HFFc6 (cell line): ENCODE measurements around the gene PCBP4. TPM values are rescaled to one million over a fixed set of nuclear protein-coding genes. Genes with fewer than 3 reads are reported as not detected.

Experiments used
- DNase-seq: peaks from one replicate; pipeline ENCODE4 v3.0.0-alpha.2; 2018
- H3K27ac Mint-ChIP-seq: 2 replicates; pipeline ENCODE4 v1.8.0; 2020; ENCODE audit warnings: mild to moderate bottlenecking, mixed read lengths
- H3K27me3 Mint-ChIP-seq: 2 replicates; pipeline ENCODE4 v1.8.0; 2021; ENCODE audit warnings: mild to moderate bottlenecking, moderate library complexity, mixed read lengths; ENCODE audit not compliant: insufficient read depth
- H3K36me3 Mint-ChIP-seq: 2 replicates; pipeline ENCODE4 v1.8.0; 2021; ENCODE audit warnings: low read depth, mixed read lengths
- H3K4me1 Mint-ChIP-seq: 2 replicates; pipeline ENCODE4 v1.8.0; 2020; ENCODE audit warnings: low read depth, mixed read lengths
- H3K4me3 Mint-ChIP-seq: 2 replicates; pipeline ENCODE4 v1.8.0; 2020; ENCODE audit warnings: mild to moderate bottlenecking, moderate library complexity, mixed read lengths
- H3K9me3 Mint-ChIP-seq: 2 replicates; pipeline ENCODE4 v1.8.0; 2020; ENCODE audit warnings: mild to moderate bottlenecking, mixed read lengths
- total RNA-seq, 6 experiments: library from RNA; stranded (reverse); fragmentation: NEBNext Ultra II Directional; extraction: Animal tissue kit (Norgen Biotek cat#: 25700); gene quantifications; 2 replicates in 1 of 6; 3 replicates in 5 of 6; pipeline ENCODE4 v1.2.3, GENCODE V29; 2021
- TF ChIP-seq, protein P1 (sequence below): fragments of 200-600 bp; sonication (generic); IDR thresholded peaks from 2 replicates; pipeline ENCODE4 v1.5.0; 2021; ENCODE audit warnings: antibody characterized with exemption, mild to moderate bottlenecking

The PCBP4 gene
- total RNA-seq, 6 experiments from 2014 or later = 98.6 to 128 (median 110) TPM

- DNase-seq = no peak
- Mint-ChIP-seq H3K27me3 (no peaks in the 10 kb centered on the region), H3K4me3 (peak overlapping the region; percentile 97), H3K9me3 (no peaks in the 10 kb centered on the region), H3K27ac (peak overlapping the region; percentile 94), H3K36me3 (no peaks in the 10 kb centered on the region; the same call in 1 of the 2 replicates), H3K4me1 (peaks cover 22% of the 10 kb centered on the region)
- TF ChIP-seq, protein P1, sequence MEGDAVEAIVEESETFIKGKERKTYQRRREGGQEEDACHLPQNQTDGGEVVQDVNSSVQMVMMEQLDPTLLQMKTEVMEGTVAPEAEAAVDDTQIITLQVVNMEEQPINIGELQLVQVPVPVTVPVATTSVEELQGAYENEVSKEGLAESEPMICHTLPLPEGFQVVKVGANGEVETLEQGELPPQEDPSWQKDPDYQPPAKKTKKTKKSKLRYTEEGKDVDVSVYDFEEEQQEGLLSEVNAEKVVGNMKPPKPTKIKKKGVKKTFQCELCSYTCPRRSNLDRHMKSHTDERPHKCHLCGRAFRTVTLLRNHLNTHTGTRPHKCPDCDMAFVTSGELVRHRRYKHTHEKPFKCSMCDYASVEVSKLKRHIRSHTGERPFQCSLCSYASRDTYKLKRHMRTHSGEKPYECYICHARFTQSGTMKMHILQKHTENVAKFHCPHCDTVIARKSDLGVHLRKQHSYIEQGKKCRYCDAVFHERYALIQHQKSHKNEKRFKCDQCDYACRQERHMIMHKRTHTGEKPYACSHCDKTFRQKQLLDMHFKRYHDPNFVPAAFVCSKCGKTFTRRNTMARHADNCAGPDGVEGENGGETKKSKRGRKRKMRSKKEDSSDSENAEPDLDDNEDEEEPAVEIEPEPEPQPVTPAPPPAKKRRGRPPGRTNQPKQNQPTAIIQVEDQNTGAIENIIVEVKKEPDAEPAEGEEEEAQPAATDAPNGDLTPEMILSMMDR = peak; percentile 70
These were observed 7.2 kb upstream of the PCBP4 start for GRCh38 chr3:51974277-51974962.

DNA sequence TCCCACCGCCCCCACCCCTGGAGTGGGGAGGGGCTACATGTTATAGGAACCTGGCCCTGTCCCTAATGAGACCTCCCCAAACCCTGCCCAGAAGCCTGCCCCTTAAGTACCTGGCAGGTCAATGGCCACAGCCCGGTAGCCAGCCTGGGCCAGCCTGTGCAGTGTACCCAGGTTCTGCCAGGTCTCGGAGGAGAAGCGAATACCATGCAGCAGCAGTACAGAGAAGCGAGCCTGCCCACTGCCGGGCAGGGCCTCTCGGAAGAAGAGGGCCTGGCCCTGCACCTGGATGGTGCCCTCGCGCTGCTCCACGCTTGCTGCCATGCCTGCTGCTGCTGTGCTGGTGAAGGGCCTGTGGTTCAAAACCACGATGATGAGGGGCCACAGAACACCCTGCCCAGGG, 4.1 kb upstream of the PCBP4 start:
- H3K4me1 Mint-ChIP-seq = peaks cover 26% of the 10 kb centered on the region
- TF ChIP-seq, protein P1 = no peak
- H3K4me3 Mint-ChIP-seq = no peak overlapping the region
- no peaks in the 10 kb centered on the region for H3K9me3 Mint-ChIP-seq
- no peak overlapping the region for H3K27ac Mint-ChIP-seq
- no peak for DNase-seq
- H3K36me3 Mint-ChIP-seq = no peaks in the 10 kb centered on the region; the same call in 1 of the 2 replicates
- no peaks in the 10 kb centered on the region for H3K27me3 Mint-ChIP-seq

- no peaks in the 10 kb centered on the region for H3K27me3 Mint-ChIP-seq
- no peaks in the 10 kb centered on the region; the same call in 1 of the 2 replicates for H3K36me3 Mint-ChIP-seq
- H3K9me3 Mint-ChIP-seq = no peaks in the 10 kb centered on the region
- TF ChIP-seq, protein P1 = no peak
- peaks cover 26% of the 10 kb centered on the region for H3K4me1 Mint-ChIP-seq
- H3K27ac Mint-ChIP-seq = no peak overlapping the region
- no peak for DNase-seq
- H3K4me3 Mint-ChIP-seq = no peak overlapping the region
These were observed 3.5 kb upstream of the PCBP4 start for GRCh38 chr3:51970606-51971300.

- no peaks in the 10 kb centered on the region for H3K9me3 Mint-ChIP-seq
- H3K4me3 Mint-ChIP-seq = no peak overlapping the region
- H3K27ac Mint-ChIP-seq = no peak overlapping the region
- no peaks in the 10 kb centered on the region for H3K27me3 Mint-ChIP-seq
- no peaks in the 10 kb centered on the region; the same call in 1 of the 2 replicates for H3K36me3 Mint-ChIP-seq
- TF ChIP-seq, protein P1 = no peak
- peaks cover 27% of the 10 kb centered on the region for H3K4me1 Mint-ChIP-seq
- DNase-seq = no peak
These were observed 2.6 kb upstream of the PCBP4 start for GRCh38 chr3:51969841-51970240.

DNA sequence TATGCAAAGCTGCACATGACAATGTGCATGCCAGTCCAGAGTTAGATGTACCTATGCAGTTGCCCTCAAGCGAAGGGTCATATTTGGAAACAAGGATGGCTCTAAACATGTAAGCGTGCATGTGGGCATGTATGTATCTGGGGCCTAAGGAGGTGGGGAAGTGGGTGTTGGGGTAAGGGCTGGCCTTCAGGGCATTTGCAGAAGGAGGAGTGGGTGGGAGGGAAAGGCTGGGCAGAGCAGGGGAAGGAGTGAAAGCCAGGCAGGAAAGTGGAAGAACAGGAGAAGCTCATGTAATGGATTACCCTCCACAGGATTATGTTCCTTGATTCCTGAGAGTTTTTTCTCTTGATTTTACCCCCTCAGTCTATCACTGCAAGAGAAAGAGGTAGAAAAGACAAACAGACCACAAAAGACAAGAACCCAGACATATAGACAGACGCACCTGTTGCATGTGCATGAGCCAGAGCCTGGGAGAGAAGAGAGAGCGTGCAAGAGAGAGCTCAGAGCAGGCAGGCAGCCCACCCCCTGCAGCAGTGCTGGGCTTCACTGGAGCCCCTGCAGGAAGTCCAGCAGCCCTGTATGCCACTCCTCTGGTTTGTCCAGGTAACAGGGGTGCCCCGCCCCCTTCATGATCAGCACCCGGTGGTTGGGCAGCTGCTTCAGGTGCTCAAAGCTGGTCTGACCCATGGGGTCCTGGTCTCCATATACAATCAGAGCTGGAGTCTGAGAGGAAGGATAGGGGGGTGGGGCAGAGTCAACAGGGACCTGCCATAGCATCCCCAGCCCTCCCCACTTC, 1.8 kb upstream of the PCBP4 start:
- H3K27ac Mint-ChIP-seq = no peak overlapping the region; the same call in 1 of the 2 replicates
- peaks cover 28% of the 10 kb centered on the region for H3K4me1 Mint-ChIP-seq
- no peaks in the 10 kb centered on the region for H3K9me3 Mint-ChIP-seq
- no peak for DNase-seq
- no peaks in the 10 kb centered on the region; the same call in 1 of the 2 replicates for H3K36me3 Mint-ChIP-seq
- TF ChIP-seq, protein P1 = no peak
- H3K27me3 Mint-ChIP-seq = no peaks in the 10 kb centered on the region; the same call in 1 of the 2 replicates
- H3K4me3 Mint-ChIP-seq = no peak overlapping the region
